HepG2 (cell line): Measurements from ENCODE around the gene NFATC1. TPM values are rescaled to one million over a fixed set of nuclear protein-coding genes. Genes with fewer than 3 reads are reported as not detected.

ENCODE experiments used
- ATAC-seq: fragments of 200-7000 bp; cut with Tn5 transposase; 3 replicates; pipeline ENCODE4 v1.9.1; 2020; ENCODE audit warnings: mild to moderate bottlenecking, moderate library complexity
- BruUV-seq: library from RNA; stranded (reverse); fragments of 400-500 nt; replicated peaks from 2 replicates; lab custom pipeline; 2021; lab: Mats Ljungman, UMichigan
- CTCF ChIA-PET: fragments of 300-600 bp; formaldehyde crosslinking; extraction: SDS; loops from one replicate; lab custom pipeline; 2021; ENCODE audit warnings: low total read pairs, inconsistent platforms, low intra/inter-chr PET ratio; lab: Yijun Ruan, JAX
- POLR2A ChIA-PET: fragments of 350-600 bp; sonication (Branson Sonifier 250); formaldehyde crosslinking; loops from one replicate; lab custom pipeline; 2020; ENCODE audit warnings: antibody characterized with exemption, inconsistent platforms; lab: Yijun Ruan, JAX
- DNase-seq: peaks from one replicate; pipeline ENCODE4 v3.0.0-alpha.2; 2015; ENCODE audit warnings: low spot score
- FAIRE-seq: peaks from 3 replicates; lab custom pipeline; 2011; peaks lifted over from hg19 to GRCh38; lab: Jason Lieb, UNC
- H2AFZ ChIP-seq: one replicate; pipeline ENCODE4 v1.6.1; 2011; ENCODE audit warnings: low read length, inconsistent platforms
- H3K27ac ChIP-seq: fragments of 300-600 bp; 3 replicates; pipeline ENCODE4 v1.8.0; 2011; ENCODE audit warnings: mixed run types, mild to moderate bottlenecking, mixed read lengths, low read length, inconsistent platforms; ENCODE audit not compliant: insufficient read depth; ENCODE audit errors: extremely low read length
- H3K27me3 ChIP-seq, 2 experiments: fragments of 200-600 bp in 1 of 2; 2 replicates in 1 of 2; 3 replicates in 1 of 2; pipeline versions ENCODE4 v1.6.0 to v1.8.0; 2011; ENCODE audit warnings: low read length in 2 of 2, mild to moderate bottlenecking in 2 of 2, moderate library complexity in 2 of 2, inconsistent platforms in 1 of 2; ENCODE audit not compliant: insufficient read depth in 2 of 2, control insufficient read depth in 1 of 2
- H3K36me3 ChIP-seq, 2 experiments: fragments of 200-600 bp in 1 of 2; replicated peaks in 1 of 2; 2 replicates in 1 of 2; 3 replicates in 1 of 2; pipeline versions ENCODE4 v1.5.1 to v1.8.0; 2011; ENCODE audit warnings: low read length in 2 of 2, inconsistent platforms in 1 of 2; ENCODE audit not compliant: insufficient read depth in 2 of 2, control insufficient read depth in 1 of 2
- H3K4me1 ChIP-seq: 2 replicates; pipeline ENCODE4 v1.5.1; 2012; ENCODE audit warnings: low read length, inconsistent platforms; ENCODE audit not compliant: insufficient read depth
- H3K4me2 ChIP-seq: 2 replicates; pipeline ENCODE4 v1.6.0; 2011; ENCODE audit warnings: low read depth, low read length, inconsistent platforms
- H3K4me3 ChIP-seq, 3 experiments: fragments of 200-600 bp in 1 of 3; sonication (generic), shearing (Covaris generic) in 1 of 3; replicated peaks in 1 of 3; 2 replicates each; pipeline ENCODE4 v1.5.1; 2011 to 2016; ENCODE audit warnings: low read length in 3 of 3, inconsistent platforms in 2 of 3, low read depth in 2 of 3, mild to moderate bottlenecking in 2 of 3, control low read depth in 1 of 3, mixed read lengths in 1 of 3; ENCODE audit not compliant: insufficient read depth in 1 of 3
- H3K79me2 ChIP-seq: one replicate; pipeline ENCODE4 v1.6.1; 2011; ENCODE audit warnings: low read length, inconsistent platforms; ENCODE audit not compliant: insufficient read depth
- H3K9ac ChIP-seq: 2 replicates; pipeline ENCODE4 v1.6.0; 2011; ENCODE audit warnings: mild to moderate bottlenecking, low read depth, low read length, inconsistent platforms; ENCODE audit not compliant: insufficient read depth
- H3K9me3 ChIP-seq: 2 replicates; pipeline ENCODE4 v1.5.1; 2012; ENCODE audit warnings: mild to moderate bottlenecking, low read length
- H4K20me1 ChIP-seq: 2 replicates; pipeline ENCODE4 v1.6.0; 2011; ENCODE audit warnings: inconsistent platforms, mild to moderate bottlenecking, low read length, moderate library complexity; ENCODE audit not compliant: insufficient read depth
- NONO ChIP-seq, 2 experiments: fragments of 450-650 bp in 1 of 2; sonication (generic) in 1 of 2; formaldehyde crosslinking in 1 of 2; IDR thresholded peaks in 1 of 2; conservative IDR thresholded peaks in 1 of 2; 2 replicates each; pipeline versions ENCODE4 v1.6.1 to v1.8.0; 2017 to 2022; ENCODE audit warnings: mild to moderate bottlenecking in 1 of 2, missing genetic modification reagents in 1 of 2, moderate library complexity in 1 of 2
- PAF1 ChIP-seq: IDR thresholded peaks from 2 replicates; pipeline ENCODE4 v1.6.1; 2016; ENCODE audit warnings: missing genetic modification reagents, missing compliant biosample characterization
- ZFP1 ChIP-seq: IDR thresholded peaks from 2 replicates; pipeline ENCODE4 v1.6.1; 2016
- ZFP36L1 ChIP-seq: sonication (generic); formaldehyde crosslinking; IDR thresholded peaks from 2 replicates; pipeline ENCODE4 v1.8.0; 2022; ENCODE audit warnings: mild to moderate bottlenecking, missing genetic modification reagents, moderate library complexity
- ZFP37 ChIP-seq: sonication (generic); formaldehyde crosslinking; IDR thresholded peaks from 2 replicates; pipeline ENCODE4 v1.4.0; 2020; ENCODE audit warnings: missing genetic modification reagents, borderline replicate concordance
- ZKSCAN1 ChIP-seq: fragments of 150-350 bp; IDR thresholded peaks from 2 replicates; pipeline ENCODE4 v1.6.1; 2014; ENCODE audit warnings: low read length
- ZNF251 ChIP-seq: sonication (generic); formaldehyde crosslinking; IDR thresholded peaks from 2 replicates; pipeline ENCODE4 v1.9.0; 2021; ENCODE audit warnings: mild to moderate bottlenecking, missing genetic modification reagents
- ZNF549 ChIP-seq: sonication (generic); formaldehyde crosslinking; IDR thresholded peaks from 2 replicates; pipeline ENCODE4 v1.5.0; 2020; ENCODE audit warnings: missing genetic modification reagents
- ZNF572 ChIP-seq: sonication (generic); formaldehyde crosslinking; IDR thresholded peaks from 2 replicates; pipeline ENCODE4 v1.5.1; 2020; ENCODE audit warnings: mild to moderate bottlenecking, missing genetic modification reagents
- WGBS: methylation state at CpG from one replicate; pipeline ENCODE4 v1.1.6; 2017; ENCODE audit warnings: low lambda C conversion rate; 5-methylcytosine and 5-hydroxymethylcytosine counted together
- in situ Hi-C: cut with HindIII; loops from 2 replicates; pipeline ENCODE4 v1.10.0; 2017; ENCODE audit warnings: low pct_unique_long_range_greater_than_20kb; ENCODE audit not compliant: extremely low pct_ligation_motif_present
- intact Hi-C: fragments of 100-400 bp; cut with micrococcal nuclease; formaldehyde crosslinking; loops from one replicate; pipeline ENCODE4 v1.10.0; 2022; ENCODE audit not compliant: unreplicated experiment
- polyA plus RNA-seq, 8 experiments: library from polyadenylated mRNA; depleted of rRNA in 3 of 8; stranded (reverse) in 7 of 8; unstranded in 1 of 8; fragments of >200 nt; fragmentation: Illumina TruSeq in 4 of 8; extraction: Trizol in 4 of 8; gene quantifications; 2 replicates each; pipeline versions ENCODE4 v1.2.1 to v1.2.3, GENCODE V29; 2011 to 2016; ENCODE audit warnings: low read depth in 4 of 8, missing spikeins in 1 of 8, mixed read lengths in 1 of 8; ENCODE audit not compliant: insufficient read depth in 1 of 8
- total RNA-seq, 5 experiments: library from RNA; depleted of rRNA; stranded (reverse); fragments of >200 nt; fragmentation: Illumina TruSeq; extraction: Trizol; gene quantifications; 2 replicates each; pipeline ENCODE4 v1.2.3, GENCODE V29; 2016; ENCODE audit warnings: low read depth in 1 of 5
- TF ChIP-seq, protein P1 (sequence below): sonication (generic); formaldehyde crosslinking; IDR thresholded peaks from 2 replicates; pipeline ENCODE4 v1.9.0; 2021; ENCODE audit warnings: missing genetic modification reagents, borderline replicate concordance

The NFATC1 gene
- total and polyA plus RNA-seq, 2 of the 13 experiments (the other 11 are each of a cell fraction or from before 2014, with no cell fraction given): not detected

DNA sequence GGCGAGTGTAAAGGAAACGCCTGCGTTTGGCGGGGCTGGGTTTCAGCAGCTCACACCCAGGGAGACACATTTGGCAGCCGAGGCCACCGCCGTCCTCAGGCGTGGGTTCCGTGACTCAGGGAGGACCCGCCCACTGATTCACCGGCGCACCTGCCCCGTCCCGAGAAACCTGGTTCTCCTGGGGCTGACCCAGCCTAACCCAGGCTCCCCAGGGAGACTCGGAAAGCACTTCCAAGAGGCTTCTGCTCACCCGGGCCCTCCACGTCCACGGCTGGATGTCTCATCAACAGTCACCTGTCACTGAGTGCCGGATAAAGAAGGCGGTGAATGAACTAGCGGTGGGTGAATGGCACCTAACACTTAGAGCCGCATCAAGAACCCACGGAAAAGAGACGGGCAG is 157.4 kb downstream of the NFATC1 start:
- Histone ChIP-seq H3K36me3 (no peaks in the 10 kb centered on the region), H3K79me2 (no peaks in the 10 kb centered on the region), H3K27me3 (peaks cover 14 to 57% of the 10 kb centered on the region in 2 experiments), H3K4me3 (no peak overlapping the region), H2AFZ (no peak overlapping the region), H3K4me1 (no peaks in the 10 kb centered on the region), H3K27ac (no peak overlapping the region), H3K9ac (no peak overlapping the region), H3K4me2 (no peak overlapping the region), H3K9me3 (no peaks in the 10 kb centered on the region), H4K20me1 (no peaks in the 10 kb centered on the region)
- ATAC-seq: no peak
- ChIA-PET CTCF (no interaction called here), POLR2A (no interaction called here)
- DNase-seq: no peak
- WGBS: 37% methylated on average over 17 of the region's 24 CpGs
- TF ChIP-seq NONO (IDR thresholded peaks at IDR 0.05): no peak
- no peak for TF ChIP-seq NONO (CRISPR knock-in tag; conservative IDR thresholded peaks at IDR 0.05)
- TF ChIP-seq ZNF549: no peak
- no peak for TF ChIP-seq PAF1 (CRISPR knock-in tag)
- TF ChIP-seq ZFP1: no peak
- no peak for TF ChIP-seq ZKSCAN1
- TF ChIP-seq ZNF251 (CRISPR knock-in tag): no peak
- no peak for TF ChIP-seq ZFP36L1
- TF ChIP-seq, protein P1, sequence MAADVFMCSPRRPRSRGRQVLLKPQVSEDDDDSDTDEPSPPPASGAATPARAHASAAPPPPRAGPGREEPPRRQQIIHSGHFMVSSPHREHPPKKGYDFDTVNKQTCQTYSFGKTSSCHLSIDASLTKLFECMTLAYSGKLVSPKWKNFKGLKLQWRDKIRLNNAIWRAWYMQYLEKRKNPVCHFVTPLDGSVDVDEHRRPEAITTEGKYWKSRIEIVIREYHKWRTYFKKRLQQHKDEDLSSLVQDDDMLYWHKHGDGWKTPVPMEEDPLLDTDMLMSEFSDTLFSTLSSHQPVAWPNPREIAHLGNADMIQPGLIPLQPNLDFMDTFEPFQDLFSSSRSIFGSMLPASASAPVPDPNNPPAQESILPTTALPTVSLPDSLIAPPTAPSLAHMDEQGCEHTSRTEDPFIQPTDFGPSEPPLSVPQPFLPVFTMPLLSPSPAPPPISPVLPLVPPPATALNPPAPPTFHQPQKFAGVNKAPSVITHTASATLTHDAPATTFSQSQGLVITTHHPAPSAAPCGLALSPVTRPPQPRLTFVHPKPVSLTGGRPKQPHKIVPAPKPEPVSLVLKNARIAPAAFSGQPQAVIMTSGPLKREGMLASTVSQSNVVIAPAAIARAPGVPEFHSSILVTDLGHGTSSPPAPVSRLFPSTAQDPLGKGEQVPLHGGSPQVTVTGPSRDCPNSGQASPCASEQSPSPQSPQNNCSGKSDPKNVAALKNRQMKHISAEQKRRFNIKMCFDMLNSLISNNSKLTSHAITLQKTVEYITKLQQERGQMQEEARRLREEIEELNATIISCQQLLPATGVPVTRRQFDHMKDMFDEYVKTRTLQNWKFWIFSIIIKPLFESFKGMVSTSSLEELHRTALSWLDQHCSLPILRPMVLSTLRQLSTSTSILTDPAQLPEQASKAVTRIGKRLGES: no peak
- no peak for TF ChIP-seq ZFP37 (CRISPR knock-in tag)
- TF ChIP-seq ZNF572 (CRISPR knock-in tag): no peak
- intact Hi-C loops: no loop called here
- FAIRE-seq: no peak
- no TSS peak for BruUV-seq
- in situ Hi-C loops: no loop called here
